NB4 (cell line): ENCODE measurements around the gene TMBIM4.

ENCODE experiments used
- MAX ChIP-seq: IDR thresholded peaks from 2 replicates; pipeline ENCODE4 v1.6.1; 2011; ENCODE audit warnings: low read depth, low read length
- TF ChIP-seq, protein P1 (sequence below): IDR thresholded peaks from one replicate; pipeline ENCODE4 v1.5.1; 2012; ENCODE audit warnings: low read depth, low read length

- TF ChIP-seq, protein P1, sequence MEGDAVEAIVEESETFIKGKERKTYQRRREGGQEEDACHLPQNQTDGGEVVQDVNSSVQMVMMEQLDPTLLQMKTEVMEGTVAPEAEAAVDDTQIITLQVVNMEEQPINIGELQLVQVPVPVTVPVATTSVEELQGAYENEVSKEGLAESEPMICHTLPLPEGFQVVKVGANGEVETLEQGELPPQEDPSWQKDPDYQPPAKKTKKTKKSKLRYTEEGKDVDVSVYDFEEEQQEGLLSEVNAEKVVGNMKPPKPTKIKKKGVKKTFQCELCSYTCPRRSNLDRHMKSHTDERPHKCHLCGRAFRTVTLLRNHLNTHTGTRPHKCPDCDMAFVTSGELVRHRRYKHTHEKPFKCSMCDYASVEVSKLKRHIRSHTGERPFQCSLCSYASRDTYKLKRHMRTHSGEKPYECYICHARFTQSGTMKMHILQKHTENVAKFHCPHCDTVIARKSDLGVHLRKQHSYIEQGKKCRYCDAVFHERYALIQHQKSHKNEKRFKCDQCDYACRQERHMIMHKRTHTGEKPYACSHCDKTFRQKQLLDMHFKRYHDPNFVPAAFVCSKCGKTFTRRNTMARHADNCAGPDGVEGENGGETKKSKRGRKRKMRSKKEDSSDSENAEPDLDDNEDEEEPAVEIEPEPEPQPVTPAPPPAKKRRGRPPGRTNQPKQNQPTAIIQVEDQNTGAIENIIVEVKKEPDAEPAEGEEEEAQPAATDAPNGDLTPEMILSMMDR, result no peak
- no peak for TF ChIP-seq MAX
These were observed 15.0 kb downstream of the TMBIM4 start for GRCh38 chr12:66154776-66155175.
